NCI-H2107 (cell line): ENCODE measurements around the gene APPL2.
"Not testable (repeated sequence)": the region's sequence is repeated elsewhere in the genome, so short reads cannot be mapped to it uniquely, and the experiment has no call there.

Experiments used
- DNase-seq: peaks from one replicate; lab custom pipeline; 2025; lab: John Stamatoyannopoulos, UW

APPL2 gene

DNA sequence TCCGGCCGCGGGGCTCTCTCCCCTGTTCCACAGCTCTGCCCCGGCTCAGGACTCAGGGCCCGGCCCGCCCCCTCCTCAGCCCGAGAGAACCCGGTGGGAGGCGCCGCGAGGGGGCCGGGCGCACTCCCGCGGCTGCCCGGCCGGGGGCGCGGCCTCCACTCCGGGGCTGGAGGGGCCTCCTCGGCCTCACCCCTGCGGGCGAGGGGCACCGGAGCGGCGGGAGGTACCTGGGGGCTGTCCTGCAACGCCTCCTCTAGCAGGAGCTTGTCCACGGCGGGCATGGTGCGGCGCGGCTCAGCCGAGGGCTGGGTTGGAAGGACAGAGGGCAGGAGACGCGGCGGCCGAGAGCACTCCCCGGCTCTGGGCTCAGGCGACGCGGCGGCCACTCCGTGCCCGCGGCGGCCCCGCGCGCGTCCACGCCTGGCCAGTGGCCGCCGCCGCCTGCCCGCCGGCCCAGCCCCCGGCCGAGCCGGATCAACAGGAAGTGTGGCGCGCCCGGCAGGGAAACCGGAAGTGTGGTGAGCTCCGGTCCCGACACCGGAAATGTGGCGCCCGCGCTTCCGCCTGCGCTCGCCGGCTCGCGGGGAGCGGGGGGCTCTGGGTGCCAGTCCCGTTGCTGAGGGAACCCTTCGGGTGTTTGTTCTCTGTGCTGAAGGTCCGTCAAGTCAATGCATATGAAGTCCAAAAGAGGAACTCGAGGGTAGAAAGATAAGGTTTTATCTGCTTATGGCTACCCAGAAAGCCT lies at the start of gene APPL2:
APPL2 (minus strand) TSS at position 443 of the 745 bp plus-strand sequence; CDS start at position 281, 162 bp downstream.
- peak; percentile 79 for DNase-seq

DNA sequence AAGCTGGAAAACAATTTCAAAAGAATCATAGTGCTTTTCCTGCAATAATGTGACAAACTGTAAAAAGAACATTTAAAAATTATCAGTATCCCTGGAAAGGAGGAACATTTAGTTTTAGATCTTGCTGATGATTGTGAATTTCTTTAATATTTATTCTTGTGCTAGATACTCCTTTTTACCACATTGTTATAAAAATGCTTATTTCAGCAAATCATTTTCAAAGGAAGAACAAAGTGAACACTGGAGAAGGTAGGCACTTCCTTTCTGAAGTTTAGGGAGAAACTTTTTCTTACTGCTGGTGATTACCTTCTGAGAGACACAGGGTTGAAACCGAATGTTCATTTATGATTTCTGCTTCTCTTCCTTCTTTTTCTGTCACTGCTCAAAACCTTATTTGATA lies 49.4 kb upstream of the APPL2 start:
- no peak for DNase-seq

DNA sequence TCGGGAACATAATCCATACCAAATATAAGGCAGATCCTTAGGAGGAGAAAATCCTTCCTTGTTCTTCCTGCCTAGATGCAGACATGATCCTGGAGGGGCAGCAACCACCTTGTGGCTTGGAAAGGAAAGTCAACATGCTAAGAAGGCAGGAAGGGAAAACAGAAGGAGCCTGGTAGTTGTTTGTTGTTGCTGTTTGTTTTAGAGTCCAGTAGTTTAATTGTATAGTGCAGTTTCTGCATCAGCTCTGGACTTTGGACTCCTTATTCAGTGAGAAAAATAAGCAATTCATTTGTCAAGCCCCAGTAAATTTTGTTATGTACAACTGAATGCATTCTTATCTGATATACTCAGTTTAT lies 45.7 kb upstream of the APPL2 start:
- DNase-seq = no peak

GRCh38 chr12:105280966-105281693 lies 45.2 kb upstream of the APPL2 start:
- DNase-seq = no peak

DNA sequence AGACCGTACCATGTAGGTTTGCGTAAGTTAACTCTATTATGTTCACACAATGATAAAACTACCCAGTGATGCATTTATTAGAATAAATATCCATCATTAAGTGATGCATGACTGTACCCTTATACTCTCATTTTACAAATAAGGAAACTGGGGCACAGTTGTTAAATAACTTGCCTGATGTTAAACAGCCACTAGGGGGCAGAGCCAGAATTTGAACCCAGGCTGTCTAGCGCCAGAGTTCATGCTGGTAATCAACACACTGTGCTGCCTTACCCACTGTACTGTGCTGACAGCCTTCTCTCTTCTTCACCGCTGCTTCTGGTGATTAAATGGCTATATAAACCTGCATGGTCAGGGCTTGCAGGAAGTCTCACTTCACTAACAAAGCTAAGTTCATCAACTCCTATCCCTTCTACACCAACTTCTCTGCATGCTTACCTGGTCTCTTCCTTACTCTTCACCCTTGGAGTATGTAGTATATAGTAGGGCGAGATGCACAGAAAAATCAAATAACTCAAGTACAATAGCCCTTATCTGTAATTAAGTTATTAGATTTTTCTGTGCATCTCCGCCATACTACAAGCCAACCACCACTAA lies 43.6 kb upstream of the APPL2 start:
- peak; percentile 3 for DNase-seq

GRCh38 chr12:105278043-105278697 lies 42.2 kb upstream of the APPL2 start:
- no peak for DNase-seq

DNA sequence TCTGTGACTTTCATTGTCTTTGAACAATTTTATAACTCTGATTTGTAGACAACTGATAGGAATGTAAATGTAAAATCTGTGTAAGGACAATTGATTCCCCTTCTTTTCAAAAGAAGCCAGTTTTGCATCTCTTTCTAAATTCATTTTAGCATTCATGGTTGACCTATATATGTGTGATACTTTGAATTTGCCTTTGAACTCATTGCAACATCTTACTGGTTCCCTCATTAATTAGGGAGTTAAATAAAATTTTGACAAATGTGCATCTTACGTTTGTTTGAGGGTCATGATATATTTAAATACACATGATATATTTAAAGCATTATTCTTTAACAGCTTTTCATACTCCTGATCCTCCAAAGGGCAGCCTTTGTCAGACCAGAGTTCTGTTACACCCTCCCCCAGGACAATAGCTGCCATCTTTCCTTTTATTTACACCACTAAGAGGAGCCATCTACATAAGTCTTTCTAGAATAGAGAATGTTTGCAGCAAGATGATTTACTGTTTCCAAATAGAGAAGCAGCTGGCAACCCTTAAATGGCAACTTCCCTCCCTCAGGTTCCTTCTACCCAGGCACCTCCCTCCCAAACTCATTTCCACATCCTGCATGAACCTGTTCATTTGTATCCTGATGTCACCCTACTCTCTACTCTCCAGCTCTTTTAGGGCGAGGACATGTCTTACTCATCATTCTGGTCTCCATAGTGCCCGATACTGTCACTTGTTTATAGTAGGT lies 40.2 kb upstream of the APPL2 start:
- DNase-seq = no peak

DNA sequence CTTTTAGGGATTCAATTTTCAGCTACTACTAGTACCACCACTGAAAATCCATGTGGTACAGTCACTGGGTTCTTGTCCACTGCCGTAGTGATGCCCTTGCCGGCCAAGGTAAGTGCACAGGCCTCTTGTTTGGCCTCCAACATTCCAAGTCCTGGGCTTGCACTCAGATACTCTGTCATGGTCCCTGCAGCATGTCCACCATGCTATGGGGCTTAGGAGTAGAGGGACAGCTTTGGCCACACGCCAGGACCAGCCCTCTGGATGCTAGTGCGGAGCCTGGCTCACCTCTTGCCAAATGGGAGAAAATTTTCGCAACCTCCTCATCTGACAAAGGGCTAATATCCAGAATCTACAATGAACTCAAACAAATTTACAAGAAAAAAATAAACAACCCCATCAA lies 38.6 kb upstream of the APPL2 start:
- DNase-seq = no peak

DNA sequence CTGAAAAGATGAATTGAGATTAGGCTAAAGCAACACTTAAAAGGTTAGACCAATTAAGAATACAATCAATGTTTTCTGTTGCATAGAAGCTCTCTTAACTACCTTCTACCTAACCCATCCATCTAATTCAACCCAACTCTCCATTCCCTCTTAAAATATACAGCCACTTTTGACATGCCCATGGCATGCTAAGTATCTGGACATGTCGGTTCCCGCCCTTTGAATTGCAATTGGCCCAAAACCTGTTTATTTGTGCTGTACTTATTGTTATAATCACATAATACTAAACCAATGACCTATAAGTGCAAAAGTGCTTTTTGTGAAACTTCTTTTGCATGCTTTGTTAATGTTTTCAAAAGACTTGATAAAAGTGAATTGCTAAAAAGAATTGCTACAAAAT lies 37.6 kb upstream of the APPL2 start:
- no peak for DNase-seq

DNA sequence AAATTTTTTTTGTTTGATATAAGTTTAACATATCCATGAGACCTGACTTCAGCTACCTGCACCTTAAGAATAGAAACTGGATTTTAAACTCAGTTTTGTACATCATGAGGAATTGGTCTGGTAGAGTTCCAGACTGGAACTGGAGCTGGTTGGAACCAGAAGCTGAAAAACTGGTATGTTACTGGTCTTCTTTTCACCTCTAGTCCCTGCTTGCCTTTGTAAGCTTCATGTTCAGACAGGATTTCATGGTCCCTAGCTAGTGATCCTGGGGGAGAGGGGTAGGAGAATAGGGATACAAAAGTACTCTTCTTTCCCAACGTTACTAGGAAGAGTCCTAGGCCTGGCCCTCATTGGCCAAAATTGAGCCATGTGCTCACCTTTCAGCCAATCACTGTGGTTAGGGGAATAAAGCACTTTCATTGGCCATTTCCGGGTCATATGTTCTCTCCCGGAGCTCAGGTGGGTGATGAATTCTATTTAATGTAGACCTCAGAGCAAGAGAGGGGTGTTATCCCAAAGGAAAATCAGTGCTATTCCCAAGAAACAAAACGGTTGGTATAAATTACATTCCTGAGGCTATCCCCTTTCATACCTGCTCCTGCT lies 36.9 kb upstream of the APPL2 start:
- DNase-seq = no peak

GRCh38 chr12:105272152-105272551 lies 36.2 kb upstream of the APPL2 start:
- DNase-seq = no peak

DNA sequence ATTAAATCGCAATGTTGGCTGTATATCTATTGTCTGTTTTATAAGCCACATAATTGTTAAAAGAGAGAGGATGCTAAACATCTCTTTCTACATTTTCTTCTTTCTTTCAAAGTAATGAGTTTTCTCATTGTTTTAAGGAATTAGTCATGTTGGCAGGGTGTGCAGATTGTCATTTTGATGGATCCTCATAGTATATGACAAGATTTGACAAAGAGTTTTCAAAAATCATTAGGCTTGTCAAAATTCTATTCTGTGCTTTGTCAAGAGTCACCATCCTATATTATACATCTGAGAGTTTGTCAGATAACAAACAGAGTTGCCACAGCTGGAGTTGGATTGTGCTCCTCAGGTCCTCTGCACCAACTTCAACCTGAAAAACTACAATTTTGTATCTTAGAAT lies 35.4 kb upstream of the APPL2 start:
- no peak for DNase-seq

GRCh38 chr12:105270671-105271255 lies 34.8 kb upstream of the APPL2 start:
- no peak for DNase-seq

DNA sequence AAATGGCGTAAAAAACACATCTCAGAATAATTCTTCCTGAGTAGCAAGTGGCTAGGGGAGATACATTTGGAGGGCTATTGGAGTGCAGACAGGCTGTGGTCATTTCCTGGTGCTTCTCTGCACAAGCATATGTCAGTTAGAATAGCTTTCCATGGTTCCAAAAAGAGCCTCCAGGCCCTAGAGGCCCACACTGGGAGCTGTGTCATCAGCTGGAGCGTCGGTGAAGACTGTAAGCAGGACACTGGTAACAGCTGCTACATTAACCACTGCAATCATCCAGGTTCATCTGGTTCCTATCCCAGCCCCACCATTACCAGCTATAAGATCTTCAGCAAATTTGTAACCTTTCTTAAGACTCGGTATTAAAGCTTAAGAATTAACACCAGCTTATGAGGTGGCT lies 31.7 kb upstream of the APPL2 start:
- no peak for DNase-seq

DNA sequence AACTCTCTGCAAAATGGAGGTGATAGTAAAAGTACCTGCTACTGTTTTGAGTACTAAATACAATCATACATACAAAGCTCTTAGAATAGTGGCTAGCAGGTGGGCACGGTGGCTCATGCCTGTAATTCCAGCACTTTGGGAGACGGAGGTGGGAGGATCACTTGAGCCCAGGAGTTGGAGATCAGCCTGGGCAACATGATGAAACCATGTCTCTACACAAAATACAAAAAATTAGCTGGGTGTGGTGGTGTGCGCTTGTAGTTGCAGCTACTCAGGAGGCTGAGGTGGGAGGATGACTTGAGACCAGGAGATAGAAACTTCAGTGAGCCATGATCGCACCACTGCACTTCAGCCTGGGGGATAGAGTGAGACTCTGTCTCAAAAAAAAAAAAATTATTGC lies 28.8 kb upstream of the APPL2 start:
- no peak for DNase-seq

GRCh38 chr12:105262461-105263184 lies 26.6 kb upstream of the APPL2 start:
- no peak for DNase-seq

GRCh38 chr12:105261010-105261409 lies 25.0 kb upstream of the APPL2 start:
- no peak for DNase-seq

DNA sequence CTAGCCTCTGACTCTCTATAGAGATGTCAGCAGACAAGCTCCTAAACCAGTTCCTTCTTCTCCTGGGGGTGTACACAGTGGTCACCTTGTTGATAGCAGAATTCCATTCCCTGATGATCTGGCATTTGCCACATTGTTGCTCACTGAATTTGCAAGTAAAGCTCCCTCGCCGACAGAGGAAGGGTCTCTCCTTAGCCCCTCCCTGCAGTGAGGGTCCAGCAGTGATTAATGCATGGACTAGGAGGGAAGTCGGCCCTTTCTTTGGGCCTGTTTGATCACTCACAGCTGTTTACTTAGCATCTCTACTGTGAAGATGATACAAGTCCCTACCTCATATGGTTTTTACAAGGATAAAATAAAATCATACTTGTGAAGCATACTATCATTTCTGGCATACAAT lies 23.3 kb upstream of the APPL2 start:
- DNase-seq = no peak

DNA sequence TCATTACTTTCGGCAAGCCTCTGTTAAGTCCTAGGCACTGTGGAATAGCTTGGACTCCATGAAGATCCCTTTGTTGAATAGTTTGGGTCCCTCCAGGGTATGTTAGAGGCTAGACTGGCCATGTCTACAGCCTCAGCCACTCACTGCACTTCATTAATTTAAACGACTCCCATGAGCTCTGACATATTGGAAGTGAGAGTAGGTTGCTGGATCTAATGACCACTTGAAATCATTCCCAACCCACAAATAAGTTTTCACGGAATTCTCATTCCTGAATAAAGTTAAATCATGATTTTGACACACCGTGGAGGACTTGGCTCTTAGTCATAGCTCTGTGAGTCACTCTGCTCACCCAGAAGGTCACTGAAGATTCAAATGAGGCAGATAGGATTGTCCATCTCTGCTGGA lies 21.4 kb upstream of the APPL2 start:
- DNase-seq = no peak

DNA sequence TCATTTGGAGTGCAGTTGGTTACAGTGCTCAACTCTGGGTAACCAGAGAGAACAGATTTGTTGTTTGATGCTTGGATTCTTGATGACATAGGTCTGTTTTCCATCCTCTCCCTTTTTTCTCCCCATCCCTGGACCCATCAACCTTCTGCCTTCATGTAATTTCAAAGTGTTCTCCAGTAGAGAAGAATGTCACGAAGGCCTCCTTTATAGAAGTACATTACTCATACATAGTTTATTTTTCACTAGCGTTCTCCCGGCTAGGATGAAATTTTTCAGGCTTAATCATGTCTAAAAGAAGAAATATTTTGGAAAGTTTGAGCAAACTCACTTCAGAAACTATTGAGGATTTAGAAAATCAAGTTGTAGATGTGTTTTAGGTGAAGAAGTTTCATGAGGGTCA lies 20.9 kb upstream of the APPL2 start:
- DNase-seq = no peak

GRCh38 chr12:105256431-105256830 lies 20.5 kb upstream of the APPL2 start:
- DNase-seq = not testable (repeated sequence)
